Prostate gland (tissue), 2 donors: ENCODE measurements around the gene RFX7. TPM values are rescaled to one million over a fixed set of nuclear protein-coding genes. Genes with fewer than 3 reads are reported as not detected.
A peak's percentile ranks its signal among the peaks of the same experiment; 100 is the strongest.

Experiments
- DNase-seq: peaks from one replicate; pipeline ENCODE4 v3.0.0-alpha.2; 2019; ENCODE audit warnings: low spot score
- H3K27ac ChIP-seq, 2 donors: fragments of 200-600 bp; sonication (generic); 2 replicates each; pipeline ENCODE4 v1.5.1; 2017 to 2019
- H3K27me3 ChIP-seq: fragments of 200-600 bp; sonication (generic); replicated peaks from 2 replicates; pipeline ENCODE4 v1.5.1; 2019; ENCODE audit not compliant: insufficient read depth
- H3K36me3 ChIP-seq, 2 donors: fragments of 200-600 bp; sonication (generic); 1 replicate in 1 of 2; 2 replicates in 1 of 2; pipeline versions ENCODE4 v1.5.1 to v1.8.1; 2017 to 2019
- H3K4me1 ChIP-seq: fragments of 200-600 bp; sonication (generic); replicated peaks from 2 replicates; pipeline ENCODE4 v1.5.1; 2019
- H3K4me3 ChIP-seq, 2 donors: fragments of 200-600 bp; sonication (generic); 2 replicates each; pipeline ENCODE4 v1.5.1; 2017 to 2019
- H3K9me3 ChIP-seq: fragments of 200-600 bp; sonication (generic); 2 replicates; pipeline ENCODE4 v1.5.1; 2017
- CTCF ChIP-seq, 4 experiments: fragments of 200-600 bp in 2 of 4; fragments of 450-650 bp in 2 of 4; sonication (generic) in 2 of 4; IDR thresholded peaks; 1 replicate in 3 of 4; 2 replicates in 1 of 4; pipeline ENCODE4 v1.5.1; 2016 to 2019; ENCODE audit warnings: antibody characterized with exemption in 4 of 4, mild to moderate bottlenecking in 2 of 4, moderate library complexity in 2 of 4
- POLR2A ChIP-seq: fragments of 450-650 bp; IDR thresholded peaks from one replicate; pipeline ENCODE4 v1.6.1; 2016; ENCODE audit warnings: antibody characterized with exemption, mild to moderate bottlenecking
- POLR2AphosphoS5 ChIP-seq: sonication (generic); formaldehyde crosslinking; IDR thresholded peaks from one replicate; pipeline ENCODE4 v1.6.1; 2017; ENCODE audit warnings: antibody characterized with exemption
- WGBS: methylation state at CpG from one replicate; pipeline ENCODE4 v1.1.5; 2018; 5-methylcytosine and 5-hydroxymethylcytosine counted together
- intact Hi-C: fragments of 100-400 bp; cut with DNase I; formaldehyde crosslinking; loops from one replicate; pipeline ENCODE4 v1.14.2; 2022
- total RNA-seq, 2 donors: library from RNA; depleted of rRNA; stranded (reverse); fragments of >200 nt; gene quantifications; one replicate each; pipeline ENCODE4 v1.1.0, GENCODE V29; 2016

The RFX7 gene
- total RNA-seq, 2 donors from 2014 or later: 9.3 to 15.1 TPM

- H3K36me3 ChIP-seq: no peaks in the 10 kb centered on the region
- no peak overlapping the region for H3K4me3 ChIP-seq
- intact Hi-C loops: no loop called here
- no peaks in the 10 kb centered on the region for H3K27me3 ChIP-seq
- DNase-seq: no peak
- no peaks in the 10 kb centered on the region for H3K4me1 ChIP-seq
- H3K27ac ChIP-seq: no peak overlapping the region
- TF ChIP-seq POLR2A: no peak
- TF ChIP-seq POLR2AphosphoS5: no peak
- TF ChIP-seq CTCF (IDR thresholded peaks at IDR 0.05): no peak
- no peaks in the 10 kb centered on the region for H3K9me3 ChIP-seq
- 88% methylated on average over 4 of the region's 4 CpGs for WGBS
Observed at GRCh38 chr15:56124391-56124790, 119.3 kb downstream of the RFX7 start.

GRCh38 chr15:56105855-56106254 is 137.8 kb downstream of the RFX7 start:
- intact Hi-C loops: no loop called here
- H3K27ac ChIP-seq: no peak overlapping the region
- no peaks in the 10 kb centered on the region for H3K9me3 ChIP-seq
- no peaks in the 10 kb centered on the region for H3K4me1 ChIP-seq
- no peak overlapping the region for H3K4me3 ChIP-seq
- H3K27me3 ChIP-seq: no peaks in the 10 kb centered on the region
- H3K36me3 ChIP-seq: no peaks in the 10 kb centered on the region
- 87% methylated on average over 1 of the region's 1 CpG for WGBS
- TF ChIP-seq CTCF (IDR thresholded peaks at IDR 0.05) (no peak), POLR2AphosphoS5 (no peak), POLR2A (no peak)
- no peak for DNase-seq

GRCh38 chr15:56102441-56102840 is 141.2 kb downstream of the RFX7 start:
- H3K27ac ChIP-seq: peak overlapping the region in 1 of 2 donors; percentile 32
- intact Hi-C loops: no loop called here
- TF ChIP-seq POLR2AphosphoS5: no peak
- no peak for TF ChIP-seq CTCF (IDR thresholded peaks at IDR 0.05)
- no peak for TF ChIP-seq POLR2A
- H3K4me1 ChIP-seq: no peaks in the 10 kb centered on the region
- H3K9me3 ChIP-seq: no peaks in the 10 kb centered on the region
- H3K27me3 ChIP-seq: no peaks in the 10 kb centered on the region
- WGBS: 41% methylated on average over 3 of the region's 3 CpGs
- DNase-seq: no peak
- H3K36me3 ChIP-seq: no peaks in the 10 kb centered on the region
- H3K4me3 ChIP-seq: no peak overlapping the region

GRCh38 chr15:56099311-56099710 is 144.4 kb downstream of the RFX7 start:
- intact Hi-C loops: loop anchor here (5.0 to 10.0 kb wide), 2 partner anchors 105 to 148 kb away; partner anchors contain the start of gene NEDD4
- peaks cover 0 to 13% of the 10 kb centered on the region in 2 donors for H3K36me3 ChIP-seq
- TF ChIP-seq POLR2AphosphoS5 (no peak), CTCF (IDR thresholded peaks at IDR 0.05) (no peak), POLR2A (no peak)

GRCh38 chr15:56098195-56098863 is 145.3 kb downstream of the RFX7 start:
- DNase-seq: no peak
- Histone ChIP-seq H3K27me3 (no peaks in the 10 kb centered on the region), H3K4me1 (no peaks in the 10 kb centered on the region), H3K9me3 (no peaks in the 10 kb centered on the region), H3K36me3 (peaks cover 0 to 13% of the 10 kb centered on the region in 2 donors), H3K4me3 (no peak overlapping the region), H3K27ac (no peak overlapping the region)
- 71% methylated on average over 5 of the region's 5 CpGs for WGBS
- intact Hi-C loops: loop anchor here (5.0 to 10.0 kb wide), 2 partner anchors 104 to 149 kb away; partner anchors contain the start of gene NEDD4
- TF ChIP-seq CTCF (IDR thresholded peaks at IDR 0.05) (no peak), POLR2AphosphoS5 (no peak), POLR2A (no peak)

More at GRCh38 chr15:56099311-56099710, 144.4 kb downstream of the RFX7 start:
- H3K27me3 ChIP-seq: no peaks in the 10 kb centered on the region
- H3K4me3 ChIP-seq: no peak overlapping the region
- H3K27ac ChIP-seq: no peak overlapping the region
- no peak for DNase-seq
- WGBS: 82% methylated on average over 2 of the region's 2 CpGs
- no peaks in the 10 kb centered on the region for H3K4me1 ChIP-seq
- H3K9me3 ChIP-seq: no peaks in the 10 kb centered on the region
